GM12801 (cell line): ENCODE measurements around the gene SLC66A2.

ENCODE experiments used
- TF ChIP-seq, protein P1 (sequence below): IDR thresholded peaks from one replicate; pipeline ENCODE4 v1.5.1; 2011; ENCODE audit warnings: control low read depth; ENCODE audit not compliant: insufficient read length; ENCODE audit errors: extremely low read depth

Gene SLC66A2

GRCh38 chr18:79951545-79952455 lies at the start of gene SLC66A2:
Gene SLC66A2, minus strand, starts transcription at chr18:79951653. Its CDS starts 727 bp downstream, at chr18:79950926.
- TF ChIP-seq, protein P1, sequence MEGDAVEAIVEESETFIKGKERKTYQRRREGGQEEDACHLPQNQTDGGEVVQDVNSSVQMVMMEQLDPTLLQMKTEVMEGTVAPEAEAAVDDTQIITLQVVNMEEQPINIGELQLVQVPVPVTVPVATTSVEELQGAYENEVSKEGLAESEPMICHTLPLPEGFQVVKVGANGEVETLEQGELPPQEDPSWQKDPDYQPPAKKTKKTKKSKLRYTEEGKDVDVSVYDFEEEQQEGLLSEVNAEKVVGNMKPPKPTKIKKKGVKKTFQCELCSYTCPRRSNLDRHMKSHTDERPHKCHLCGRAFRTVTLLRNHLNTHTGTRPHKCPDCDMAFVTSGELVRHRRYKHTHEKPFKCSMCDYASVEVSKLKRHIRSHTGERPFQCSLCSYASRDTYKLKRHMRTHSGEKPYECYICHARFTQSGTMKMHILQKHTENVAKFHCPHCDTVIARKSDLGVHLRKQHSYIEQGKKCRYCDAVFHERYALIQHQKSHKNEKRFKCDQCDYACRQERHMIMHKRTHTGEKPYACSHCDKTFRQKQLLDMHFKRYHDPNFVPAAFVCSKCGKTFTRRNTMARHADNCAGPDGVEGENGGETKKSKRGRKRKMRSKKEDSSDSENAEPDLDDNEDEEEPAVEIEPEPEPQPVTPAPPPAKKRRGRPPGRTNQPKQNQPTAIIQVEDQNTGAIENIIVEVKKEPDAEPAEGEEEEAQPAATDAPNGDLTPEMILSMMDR: no peak

DNA sequence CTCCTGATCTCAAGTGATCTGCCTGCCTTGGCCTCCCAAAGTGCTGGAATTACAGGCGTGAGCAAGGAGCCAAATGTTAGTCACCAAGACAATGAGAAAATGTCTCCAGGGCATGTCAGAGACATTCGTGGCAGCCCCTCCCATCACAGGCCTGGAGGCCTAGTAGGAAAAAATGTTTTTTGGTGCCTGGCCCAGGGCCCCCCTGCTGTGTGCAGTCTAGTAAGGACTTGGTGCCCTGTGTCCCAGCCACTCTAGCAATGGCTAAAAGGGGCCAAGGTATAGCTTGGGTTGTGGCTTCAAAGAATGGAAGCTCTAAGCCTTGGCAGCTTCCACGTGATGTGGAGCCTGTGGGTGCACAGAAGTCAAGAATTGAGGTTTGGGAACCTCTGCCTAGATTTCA lies 49.4 kb upstream of the SLC66A2 start:
- TF ChIP-seq, protein P1: no peak

- TF ChIP-seq, protein P1: no peak
These were observed 40.0 kb upstream of the SLC66A2 start for GRCh38 chr18:79991494-79991893.

GRCh38 chr18:79989195-79989497 lies 37.7 kb upstream of the SLC66A2 start:
- TF ChIP-seq, protein P1: no peak

DNA sequence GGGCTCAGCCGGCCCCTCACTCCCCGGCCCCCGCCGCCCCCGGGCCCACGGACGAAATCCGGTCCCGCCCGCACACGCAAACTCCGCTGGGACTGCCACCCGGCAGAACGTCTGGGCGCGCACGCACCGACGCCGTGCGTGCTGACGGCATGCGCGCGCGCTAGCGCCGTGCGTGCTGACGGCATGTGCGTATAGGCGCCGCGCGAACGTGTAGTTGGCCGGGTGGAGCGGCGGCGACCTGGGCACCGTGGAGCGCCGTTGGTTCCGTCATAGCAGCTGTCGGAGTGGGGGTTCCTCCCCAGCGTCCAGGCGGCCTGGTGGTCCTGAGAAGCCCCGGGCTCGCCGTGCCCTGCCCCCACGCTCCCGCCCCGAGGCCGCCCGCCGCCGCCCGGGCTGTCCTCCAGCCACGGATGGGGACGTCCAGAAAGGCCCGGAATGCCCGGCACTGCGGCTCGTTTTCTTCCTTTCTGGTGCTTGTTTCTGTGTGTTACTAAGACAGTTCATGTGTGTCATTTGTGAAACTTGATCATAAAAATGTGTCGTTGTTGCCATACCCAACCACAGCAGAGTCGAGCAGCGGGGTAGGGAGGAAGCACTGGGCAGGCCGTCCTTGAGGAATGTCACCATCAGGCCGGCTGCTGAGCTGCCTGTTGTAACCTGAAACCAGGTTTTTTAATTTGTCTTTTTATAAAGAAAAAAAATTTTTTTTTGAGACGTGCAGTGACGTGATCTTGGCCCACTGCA lies 37.2 kb upstream of the SLC66A2 start, which contains the start of gene TXNL4A:
TXNL4A (minus strand) TSS at position 113 of the 744 bp plus-strand sequence. CDS start 171 bp downstream, outside the sequence.
- TF ChIP-seq, protein P1: no peak

DNA sequence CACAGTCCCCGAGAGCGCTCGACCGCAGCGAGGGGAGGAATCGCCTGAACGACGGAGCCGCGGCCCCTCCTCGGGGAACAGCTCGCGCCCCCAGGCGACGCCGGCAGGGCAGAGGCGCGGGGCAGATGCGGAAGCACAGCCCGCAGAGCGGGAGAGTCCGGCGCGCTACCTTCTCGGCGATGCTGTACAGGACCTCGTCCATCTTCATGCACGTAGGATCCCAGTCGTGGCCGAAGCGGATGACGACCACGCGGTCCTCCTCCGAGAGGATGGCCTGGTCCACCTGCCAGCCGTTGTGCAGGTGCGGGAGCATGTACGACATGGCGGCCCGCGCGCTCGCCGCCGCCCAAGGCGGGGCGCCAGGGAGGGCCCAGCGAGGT lies 36.6 kb upstream of the SLC66A2 start:
- TF ChIP-seq, protein P1: no peak

DNA sequence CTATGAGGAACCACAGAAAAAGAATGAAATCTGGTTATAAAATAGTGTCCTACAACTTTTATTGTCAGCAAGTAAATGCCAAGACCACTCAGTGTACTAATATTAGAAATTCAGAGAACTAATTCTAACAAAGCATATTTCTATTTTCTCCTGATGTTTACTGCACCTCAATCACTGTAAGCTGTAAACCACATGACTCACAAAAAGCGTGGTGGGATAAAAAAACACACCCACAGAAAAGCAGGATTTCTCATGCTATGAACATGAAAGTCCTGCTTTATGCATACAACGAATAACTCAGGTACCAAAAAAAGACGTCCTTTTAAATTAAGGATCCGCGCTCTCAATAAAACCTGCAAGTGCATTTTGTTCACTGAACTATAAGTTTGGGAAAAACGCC lies 36.1 kb upstream of the SLC66A2 start:
- TF ChIP-seq, protein P1: no peak
